Esophagus muscularis mucosa (tissue), 4 donors: ENCODE measurements around the gene SLC22A4. TPM values are rescaled to one million over a fixed set of nuclear protein-coding genes. Genes with fewer than 3 reads are reported as not detected.

Experiments
- DNase-seq: peaks from one replicate; pipeline ENCODE4 v3.0.0-alpha.2; 2017; ENCODE audit errors: extremely low spot score
- H3K27ac ChIP-seq, 4 donors: fragments of 200-600 bp; sonication (generic); replicated peaks in 1 of 4; 1 replicate in 3 of 4; 2 replicates in 1 of 4; pipeline ENCODE4 v1.5.1; 2016 to 2019; ENCODE audit warnings: mild to moderate bottlenecking in 1 of 4
- H3K27me3 ChIP-seq, 4 donors: fragments of 200-600 bp; sonication (generic); one replicate each; pipeline versions ENCODE4 v1.5.1 to v1.6.0; 2016 to 2019
- H3K36me3 ChIP-seq, 4 donors: fragments of 200-600 bp; sonication (generic); one replicate each; pipeline ENCODE4 v1.5.1; 2016 to 2019
- H3K4me1 ChIP-seq, 4 donors: fragments of 200-600 bp; sonication (generic); one replicate each; pipeline ENCODE4 v1.5.1; 2016 to 2019
- H3K4me3 ChIP-seq, 4 donors: fragments of 200-600 bp; sonication (generic); 1 replicate in 2 of 4; 2 replicates in 2 of 4; pipeline ENCODE4 v1.5.1; 2016 to 2019; ENCODE audit warnings: mild to moderate bottlenecking in 4 of 4, moderate library complexity in 1 of 4
- H3K9me3 ChIP-seq, 4 donors: fragments of 200-600 bp; sonication (generic); 1 replicate in 3 of 4; 2 replicates in 1 of 4; pipeline ENCODE4 v1.5.1; 2016 to 2019
- CTCF ChIP-seq, 3 experiments: fragments of 200-600 bp in 2 of 3; fragments of 450-650 bp in 1 of 3; sonication (generic) in 2 of 3; IDR thresholded peaks; one replicate each; pipeline ENCODE4 v1.5.1; 2017 to 2019; ENCODE audit warnings: antibody characterized with exemption in 3 of 3, mild to moderate bottlenecking in 2 of 3, moderate library complexity in 1 of 3
- EP300 ChIP-seq: sonication (generic); formaldehyde crosslinking; IDR thresholded peaks from one replicate; pipeline ENCODE4 v1.6.1; 2017; ENCODE audit warnings: antibody characterized with exemption
- POLR2A ChIP-seq: fragments of 450-650 bp; IDR thresholded peaks from one replicate; pipeline ENCODE4 v1.6.1; 2017; ENCODE audit warnings: antibody characterized with exemption, moderate library complexity, mild to moderate bottlenecking, low read depth
- POLR2AphosphoS5 ChIP-seq, 2 donors: sonication (generic); formaldehyde crosslinking; IDR thresholded peaks; one replicate each; pipeline ENCODE4 v1.6.1; 2017; ENCODE audit warnings: antibody characterized with exemption in 2 of 2
- WGBS: methylation state at CpG from one replicate; pipeline ENCODE4 v1.1.5; 2018; 5-methylcytosine and 5-hydroxymethylcytosine counted together
- intact Hi-C: fragments of 100-400 bp; cut with DNase I; formaldehyde crosslinking; loops from one replicate; pipeline ENCODE4 v1.15.1; 2023
- total RNA-seq, 4 donors: library from RNA; depleted of rRNA; stranded (reverse); fragments of >200 nt; gene quantifications; one replicate each; pipeline versions ENCODE4 v1.1.0 to v1.2.1, GENCODE V29; 2016

The SLC22A4 gene
- total RNA-seq, 4 donors from 2014 or later: 0.42 to 1.7 (median 1.0) TPM

DNA sequence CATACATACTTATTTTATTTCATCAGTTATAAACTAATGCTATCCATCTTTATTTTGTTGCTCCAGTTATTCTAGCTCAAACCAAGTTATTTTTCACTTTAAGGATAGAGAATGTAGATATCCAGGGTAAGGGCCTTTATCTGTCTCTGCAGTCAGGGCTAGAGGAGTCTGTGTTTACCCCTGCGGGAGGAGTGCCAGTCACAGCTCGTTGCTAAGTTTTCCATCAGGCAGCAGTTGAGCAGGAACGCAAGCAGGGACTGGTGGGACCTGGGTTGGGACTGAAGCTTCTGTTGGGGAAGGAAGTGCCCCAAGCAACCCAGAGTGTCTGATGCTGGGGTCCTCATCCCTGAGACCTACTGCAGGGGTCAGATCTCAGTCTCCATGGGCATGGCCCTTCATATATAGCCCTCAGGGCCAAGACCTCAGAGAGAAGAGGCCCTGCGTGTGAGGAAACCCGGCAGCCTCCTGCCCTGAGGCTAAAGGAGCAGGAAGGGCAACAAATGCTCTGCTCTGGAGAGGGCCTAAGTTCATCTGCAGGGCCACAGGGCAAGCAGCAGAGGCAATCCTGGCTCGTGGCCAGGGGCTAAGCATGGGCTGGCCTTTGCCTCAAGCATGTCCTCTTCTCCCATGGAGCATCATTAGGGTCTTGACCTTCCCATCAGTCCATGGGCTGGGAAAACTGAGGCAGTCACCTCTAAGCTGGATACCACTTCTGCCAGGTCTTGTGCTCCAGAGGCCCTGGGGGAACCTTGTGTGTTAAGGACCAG is 6.6 kb downstream of the SLC22A4 start:
- no peak for TF ChIP-seq EP300
- no peak for TF ChIP-seq POLR2A
- TF ChIP-seq POLR2AphosphoS5 (IDR thresholded peaks at IDR 0.05): no peak
- no peak for TF ChIP-seq CTCF (IDR thresholded peaks at IDR 0.05)
- intact Hi-C loops: no loop called here
- no peaks in the 10 kb centered on the region for H3K36me3 ChIP-seq
- no peaks in the 10 kb centered on the region for H3K27me3 ChIP-seq
- 73% methylated on average over 3 of the region's 6 CpGs for WGBS
- H3K9me3 ChIP-seq: peaks cover 0 to 14% (median 8%) of the 10 kb centered on the region in 4 donors
- DNase-seq: no peak
- peaks cover 0 to 10% (median 4%) of the 10 kb centered on the region in 4 donors for H3K4me1 ChIP-seq
- no peak overlapping the region for H3K4me3 ChIP-seq
- no peak overlapping the region for H3K27ac ChIP-seq

DNA sequence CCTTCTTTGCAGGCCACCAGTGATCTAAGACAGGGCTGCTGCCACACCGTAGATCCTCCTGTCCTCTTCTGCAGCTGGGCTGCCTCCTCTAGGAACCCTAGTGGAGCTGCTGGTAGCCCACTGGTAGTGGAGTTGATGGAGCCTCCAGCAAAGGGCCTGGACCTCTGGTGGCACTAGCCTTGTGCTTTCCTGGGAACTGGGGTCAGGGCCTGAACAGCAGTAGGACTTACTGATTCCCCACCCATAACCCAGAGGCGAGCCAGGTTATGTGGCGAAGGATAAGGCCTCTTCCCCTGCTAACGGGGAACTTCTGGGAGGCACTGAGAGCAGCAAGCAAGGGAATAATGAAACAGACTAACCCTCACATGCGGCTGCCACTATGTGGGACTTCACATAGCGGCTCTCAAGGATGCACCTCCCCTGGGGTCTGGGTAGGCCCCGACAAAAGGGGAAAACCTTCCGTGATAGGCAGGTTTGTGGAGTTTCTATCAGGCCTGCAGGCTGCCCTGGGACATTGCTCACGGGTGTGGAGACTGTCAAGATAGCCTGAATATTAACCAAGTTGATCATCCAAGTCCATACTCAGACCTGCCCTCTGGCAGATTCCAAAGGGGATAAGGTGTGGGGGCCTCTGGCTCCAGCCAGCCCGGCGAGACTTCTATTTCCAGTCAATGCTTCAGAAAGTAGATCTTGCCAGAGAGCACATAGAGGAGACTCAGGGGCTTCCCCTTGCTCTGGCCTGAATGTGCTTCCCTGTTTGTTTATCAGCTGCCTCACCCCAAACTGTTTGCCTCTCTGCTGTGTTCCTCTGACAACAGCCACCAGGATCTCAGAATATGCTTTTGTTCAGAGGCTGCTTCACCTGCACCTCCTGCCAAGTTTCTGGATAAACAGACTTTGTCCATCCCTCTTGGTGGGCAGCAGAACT is 7.4 kb downstream of the SLC22A4 start:
- intact Hi-C loops: no loop called here
- WGBS: 79% methylated on average over 9 of the region's 11 CpGs
- TF ChIP-seq EP300: no peak
- TF ChIP-seq POLR2A: no peak
- peaks cover 0 to 8% (median 0%) of the 10 kb centered on the region in 4 donors for H3K4me1 ChIP-seq
- DNase-seq: no peak
- no peaks in the 10 kb centered on the region for H3K36me3 ChIP-seq
- H3K27me3 ChIP-seq: no peaks in the 10 kb centered on the region
- H3K9me3 ChIP-seq: peaks cover 0 to 16% (median 10%) of the 10 kb centered on the region in 4 donors
- no peak overlapping the region for H3K27ac ChIP-seq
- no peak overlapping the region for H3K4me3 ChIP-seq

GRCh38 chr5:132302413-132302812 is 8.2 kb downstream of the SLC22A4 start:
- Histone ChIP-seq H3K4me1 (peaks cover 0 to 4% (median 0%) of the 10 kb centered on the region in 4 donors), H3K4me3 (no peak overlapping the region), H3K27me3 (no peaks in the 10 kb centered on the region), H3K9me3 (peaks cover 0 to 16% (median 10%) of the 10 kb centered on the region in 4 donors), H3K36me3 (no peaks in the 10 kb centered on the region), H3K27ac (no peak overlapping the region)
- peak; percentile 68 for DNase-seq
- TF ChIP-seq EP300: no peak
- TF ChIP-seq CTCF (IDR thresholded peaks at IDR 0.05): no peak
- TF ChIP-seq POLR2AphosphoS5 (IDR thresholded peaks at IDR 0.05): no peak
- no peak for TF ChIP-seq POLR2A
- intact Hi-C loops: no loop called here
- WGBS: 84% methylated on average over 3 of the region's 3 CpGs

GRCh38 chr5:132303589-132303988 is 9.4 kb downstream of the SLC22A4 start:
- Histone ChIP-seq H3K9me3 (peaks cover 0 to 16% (median 10%) of the 10 kb centered on the region in 4 donors), H3K27me3 (no peaks in the 10 kb centered on the region), H3K4me1 (peaks cover 0 to 4% (median 0%) of the 10 kb centered on the region in 4 donors), H3K36me3 (no peaks in the 10 kb centered on the region), H3K4me3 (no peak overlapping the region), H3K27ac (no peak overlapping the region)
- 92% methylated on average over 6 of the region's 6 CpGs for WGBS
- intact Hi-C loops: no loop called here
- TF ChIP-seq POLR2A: no peak
- TF ChIP-seq CTCF (IDR thresholded peaks at IDR 0.05): no peak
- TF ChIP-seq POLR2AphosphoS5 (IDR thresholded peaks at IDR 0.05): no peak
- TF ChIP-seq EP300: no peak
- no peak for DNase-seq

DNA sequence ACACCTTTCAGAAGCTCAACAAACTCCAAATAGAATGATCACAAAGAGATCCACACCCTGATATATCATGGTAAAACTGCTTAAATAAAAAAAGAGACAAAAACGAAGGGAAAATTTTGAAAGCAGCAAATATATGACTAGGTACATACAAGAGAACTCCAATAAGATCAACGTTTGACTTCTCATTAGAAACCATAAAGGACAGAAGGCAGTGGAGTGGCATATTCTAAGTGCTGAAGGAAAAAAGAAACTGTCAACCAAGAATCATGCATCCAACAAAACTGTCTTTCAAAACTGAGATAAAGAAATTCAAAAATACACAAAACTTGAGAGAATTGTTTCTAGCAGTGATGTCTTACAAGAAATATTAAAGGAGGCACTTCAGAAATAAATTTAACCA is 11.2 kb downstream of the SLC22A4 start:
- 90% methylated on average over 2 of the region's 2 CpGs for WGBS
- Histone ChIP-seq H3K4me3 (no peak overlapping the region), H3K9me3 (peaks cover 0 to 16% (median 10%) of the 10 kb centered on the region in 4 donors), H3K4me1 (peaks cover 0 to 4% (median 0%) of the 10 kb centered on the region in 4 donors), H3K27ac (no peak overlapping the region), H3K27me3 (no peaks in the 10 kb centered on the region), H3K36me3 (no peaks in the 10 kb centered on the region)
- no peak for DNase-seq
- intact Hi-C loops: no loop called here
- TF ChIP-seq EP300 (no peak), POLR2AphosphoS5 (IDR thresholded peaks at IDR 0.05) (no peak)
